Right hindlimb (tissue), 1 donor: Measurements from ENCODE around the gene CTU1.
"Not testable (repeated sequence)": the region's sequence is repeated elsewhere in the genome, so short reads cannot be mapped to it uniquely, and the experiment has no call there.

Experiments
- DNase-seq: peaks from one replicate; pipeline ENCODE4 v3.0.0-alpha.2; 2018

Gene CTU1

DNA sequence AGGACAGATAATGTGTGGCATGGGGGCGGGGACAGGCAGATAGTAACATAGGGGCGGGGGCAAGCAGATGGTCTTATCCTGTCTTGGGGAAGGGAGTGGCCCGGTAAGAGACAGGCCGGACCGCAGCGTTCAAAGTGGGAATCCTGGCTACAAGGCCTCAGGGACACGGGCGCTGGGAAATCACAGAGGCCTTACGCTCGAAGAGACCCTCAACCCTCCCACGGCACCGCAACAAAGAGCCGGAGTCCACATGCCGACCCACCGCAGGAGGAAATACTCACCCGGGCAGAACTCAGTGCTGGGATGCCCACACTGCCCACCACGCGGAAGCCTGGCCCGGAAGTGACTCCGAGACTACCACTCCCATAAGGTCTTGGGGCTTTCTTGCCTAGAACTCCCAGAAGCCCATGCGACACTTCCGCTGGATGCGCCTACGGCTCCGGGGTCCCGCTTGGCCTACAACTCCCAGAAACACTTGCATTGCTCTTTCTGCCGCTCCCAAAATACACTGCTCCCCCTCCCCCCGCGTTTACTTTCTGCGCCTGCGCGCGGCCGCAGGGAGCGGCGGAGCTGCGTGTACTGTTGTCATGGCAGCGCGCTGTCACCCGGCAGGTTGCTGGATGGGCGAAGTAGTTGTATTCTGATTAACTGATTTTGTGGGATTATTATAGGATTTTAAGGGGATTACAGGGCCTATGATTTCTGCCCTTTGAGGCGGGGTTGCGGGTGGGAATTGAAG, at the start of gene CTU1:
Gene CTU1, minus strand, starts transcription at position 344 of the 739 bp plus-strand sequence. CDS start 3,840 bp downstream, outside the sequence.
- peak; percentile 99 for DNase-seq

- DNase-seq: no peak
Measured at GRCh38 chr19:51157265-51157664, 49.1 kb upstream of the CTU1 start.

DNA sequence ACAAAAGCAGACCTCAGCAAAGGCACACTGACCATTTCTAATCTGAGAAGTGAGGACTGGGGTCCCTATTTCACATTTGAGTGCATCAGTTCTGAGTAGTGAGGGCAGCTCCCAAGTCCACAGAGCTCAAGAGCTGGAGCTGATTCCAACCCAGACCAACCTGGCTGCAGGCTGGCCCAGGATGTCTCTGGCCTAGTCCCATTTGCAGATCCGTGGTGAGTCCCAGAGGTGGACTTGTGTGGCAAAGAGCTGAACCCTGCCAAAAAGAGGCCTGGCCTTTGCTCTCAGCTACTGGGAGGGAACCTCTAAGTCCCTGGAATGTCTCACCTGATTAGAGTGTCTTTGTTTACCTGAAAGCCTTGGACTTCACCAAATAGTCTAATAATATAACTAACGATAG, 48.5 kb upstream of the CTU1 start:
- no peak for DNase-seq

DNA sequence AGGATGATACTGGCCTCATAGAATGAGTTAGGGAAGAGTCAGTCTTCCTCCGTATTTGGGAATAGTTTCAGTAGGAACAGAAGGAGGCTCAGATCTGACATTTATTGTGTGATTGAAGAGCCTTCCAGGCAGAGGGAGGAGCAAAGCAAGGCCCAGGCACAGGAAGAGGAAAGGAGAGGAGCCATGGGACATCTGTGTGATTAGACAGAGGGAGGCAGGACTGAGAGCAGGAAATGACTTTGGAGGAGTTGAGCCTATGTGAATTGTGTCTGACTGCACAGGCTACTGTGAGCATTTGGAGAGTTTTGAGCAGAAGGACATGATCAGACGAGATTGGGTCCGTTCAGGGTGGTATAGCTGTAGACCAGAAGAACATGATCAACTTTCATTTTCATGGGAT, 42.4 kb upstream of the CTU1 start:
- no peak for DNase-seq

DNA sequence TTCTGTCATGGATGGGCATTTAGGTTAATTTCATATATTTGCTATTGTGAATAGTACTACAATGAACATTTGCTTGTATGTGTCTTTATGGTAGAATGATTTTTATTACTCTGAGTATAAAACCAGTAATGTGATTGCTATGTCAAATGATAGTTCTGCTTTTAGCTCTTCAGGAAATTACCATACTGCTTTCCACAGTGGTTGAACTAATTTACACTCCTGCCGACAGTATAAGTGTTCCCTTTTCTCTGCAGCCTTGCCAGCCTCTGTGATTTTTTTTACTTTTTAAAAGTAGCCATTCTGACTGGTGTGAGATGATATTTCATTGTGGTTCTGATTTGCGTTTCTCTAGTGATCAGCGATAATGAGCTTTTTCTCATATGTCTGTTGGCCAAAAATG, 40.4 kb upstream of the CTU1 start:
- DNase-seq: no peak

DNA sequence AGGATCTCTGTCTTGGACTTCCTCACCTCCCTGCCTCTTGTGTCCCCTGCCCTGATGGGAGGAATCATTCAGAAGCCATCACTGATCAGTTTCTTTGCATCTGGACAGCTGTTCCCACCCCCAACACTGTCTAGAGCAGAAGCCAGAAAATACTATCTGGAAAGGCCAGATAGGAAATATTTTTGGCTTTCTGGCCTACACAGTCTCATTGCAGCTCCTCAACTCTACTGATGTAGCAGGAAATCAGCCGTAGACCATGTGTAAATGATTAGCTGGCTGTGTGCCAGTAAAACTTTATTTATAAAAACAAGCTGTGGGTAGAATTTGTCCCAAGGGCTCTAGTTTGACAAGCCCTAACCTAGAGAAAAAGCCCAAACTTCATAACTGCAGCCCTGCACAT, 39.5 kb upstream of the CTU1 start:
- DNase-seq: no peak

DNA sequence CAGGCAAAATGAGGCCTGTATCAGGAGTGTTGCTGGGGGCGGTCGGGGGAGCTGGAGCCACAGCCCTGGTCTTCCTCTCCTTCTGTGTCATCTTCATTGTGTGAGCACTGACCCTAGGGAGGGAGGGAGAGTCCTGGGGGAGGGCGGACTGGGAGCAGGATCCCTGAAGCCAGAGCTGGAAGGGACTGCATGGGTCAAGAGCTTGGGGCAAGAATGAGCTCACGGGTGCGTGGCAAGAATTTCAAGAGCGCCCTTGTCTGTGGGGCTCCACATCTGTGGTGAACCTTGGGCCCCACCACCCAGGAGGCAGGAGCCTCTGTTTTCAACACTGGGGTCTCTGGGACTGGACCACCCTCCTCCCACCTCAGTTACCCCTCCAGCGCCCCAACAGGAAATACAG, 38.5 kb upstream of the CTU1 start:
- DNase-seq: no peak

- no peak for DNase-seq
Measured at GRCh38 chr19:51145916-51146493, 37.8 kb upstream of the CTU1 start.

DNA sequence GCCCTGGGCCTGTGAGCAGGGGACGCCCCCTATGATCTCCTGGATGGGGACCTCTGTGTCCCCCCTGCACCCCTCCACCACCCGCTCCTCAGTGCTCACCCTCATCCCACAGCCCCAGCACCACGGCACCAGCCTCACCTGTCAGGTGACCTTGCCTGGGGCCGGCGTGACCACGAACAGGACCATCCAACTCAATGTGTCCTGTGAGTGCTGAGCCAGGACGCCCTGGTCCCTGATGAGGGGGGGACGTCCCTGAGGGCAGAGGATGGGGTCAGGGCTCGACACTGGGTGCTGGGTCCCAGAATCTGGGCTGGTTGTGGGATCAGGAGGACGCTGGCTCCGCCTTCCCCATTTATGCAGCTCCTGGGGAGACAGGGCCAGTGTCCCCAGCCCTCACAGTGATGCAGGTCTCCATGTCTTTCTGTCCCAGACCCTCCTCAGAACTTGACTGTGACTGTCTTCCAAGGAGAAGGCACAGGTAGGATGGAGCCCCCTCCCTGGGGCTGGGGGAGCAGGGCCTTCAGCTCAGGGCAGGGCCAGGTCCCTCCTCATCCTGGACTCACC, 36.4 kb upstream of the CTU1 start:
- DNase-seq: no peak

DNA sequence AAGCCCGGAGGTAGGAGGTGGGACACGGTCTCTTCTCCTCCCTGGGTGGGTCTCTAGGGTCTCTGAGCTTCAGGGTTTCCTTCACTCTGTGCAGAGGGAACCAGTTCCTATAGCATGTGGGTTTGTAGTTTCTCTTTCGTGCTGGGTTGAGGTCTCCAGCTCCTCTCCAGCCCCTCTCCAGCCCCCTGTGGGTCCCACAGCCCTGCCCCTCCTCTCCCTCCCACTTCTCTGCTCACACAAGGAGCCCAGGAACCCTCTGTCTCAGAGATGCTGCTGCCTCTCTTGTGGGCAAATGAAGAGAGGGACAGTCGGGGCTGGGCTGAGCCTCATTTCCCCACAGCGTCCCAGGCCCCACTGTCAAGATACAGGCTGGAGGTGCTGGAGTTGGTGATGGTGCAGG, 35.3 kb upstream of the CTU1 start:
- no peak for DNase-seq

DNA sequence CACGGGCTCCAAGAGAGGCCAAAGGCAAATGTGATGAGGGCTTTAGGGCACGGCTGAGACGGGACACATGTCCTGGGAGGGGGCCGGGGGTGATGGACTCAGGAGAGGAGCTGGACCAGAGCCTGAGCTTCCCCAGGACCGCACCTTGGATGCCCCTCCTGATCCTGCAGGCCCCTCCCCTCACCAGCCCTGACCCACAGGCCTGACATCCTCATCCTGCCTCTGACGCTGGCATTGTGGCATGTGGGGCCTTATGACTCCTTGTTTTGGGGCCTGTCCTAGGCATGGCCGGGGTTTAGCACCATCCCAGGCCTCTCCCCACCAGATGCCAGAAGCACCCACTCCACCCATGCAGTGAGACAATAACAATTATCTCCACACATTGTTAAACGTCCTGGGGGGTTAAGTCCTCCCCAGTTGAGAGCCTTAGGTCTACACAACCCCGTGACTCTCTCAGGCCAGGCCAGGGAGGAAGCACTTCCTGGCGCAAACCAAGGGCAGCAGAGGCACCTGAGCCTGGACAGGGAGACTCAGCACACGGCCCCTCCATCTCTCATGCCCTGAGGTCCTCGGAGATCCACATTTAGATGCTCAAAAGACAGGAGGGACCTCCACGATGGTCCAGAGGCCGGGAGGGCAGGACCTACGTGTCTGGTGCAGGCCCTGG, 34.7 kb upstream of the CTU1 start:
- DNase-seq: not testable (repeated sequence)

DNA sequence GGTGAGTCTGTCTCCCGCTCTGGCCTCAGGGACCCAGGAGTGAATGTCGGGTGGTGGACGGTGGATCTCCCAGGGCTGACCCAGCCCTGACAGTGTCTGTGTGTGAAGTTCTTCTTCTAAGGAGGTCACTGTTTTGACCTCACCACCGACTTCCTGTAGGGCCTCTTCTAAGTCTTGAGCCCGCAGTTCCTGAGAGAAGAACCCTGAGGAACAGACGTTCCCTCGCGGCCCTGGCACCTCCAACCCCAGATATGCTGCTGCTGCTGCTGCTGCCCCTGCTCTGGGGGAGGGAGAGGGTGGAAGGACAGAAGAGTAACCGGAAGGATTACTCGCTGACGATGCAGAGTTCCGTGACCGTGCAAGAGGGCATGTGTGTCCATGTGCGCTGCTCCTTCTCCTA, 33.9 kb upstream of the CTU1 start, which contains the start of gene SIGLEC7:
Gene SIGLEC7, plus strand, starts transcription at position 183 of the 400 bp plus-strand sequence. Its CDS starts 69 bp downstream, at position 252.
- DNase-seq: no peak

DNA sequence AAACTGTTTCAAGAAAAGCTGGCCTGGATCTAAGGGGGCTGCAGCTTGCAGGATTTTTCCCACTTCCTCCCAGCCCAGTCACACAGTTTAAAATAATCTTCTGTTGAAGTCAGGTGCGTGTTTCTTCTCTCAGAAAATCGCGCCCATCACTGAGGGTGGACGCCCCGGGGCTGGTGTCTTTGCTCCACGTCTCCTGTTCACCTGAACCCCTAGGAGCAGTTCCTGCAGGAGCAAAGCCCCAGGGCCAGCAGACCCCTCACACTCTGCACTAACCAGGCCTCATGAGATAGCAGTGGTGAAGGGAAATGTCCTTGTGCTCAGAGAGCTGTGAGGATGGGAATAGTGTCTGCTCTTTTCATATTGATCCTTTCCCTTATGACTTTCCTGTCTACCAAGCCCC, 33.0 kb upstream of the CTU1 start:
- DNase-seq: no peak

- no peak for DNase-seq
Measured at GRCh38 chr19:51140441-51140840, 32.2 kb upstream of the CTU1 start.

GRCh38 chr19:51139299-51140014, 31.2 kb upstream of the CTU1 start:
- no peak for DNase-seq

- DNase-seq: no peak
Measured at GRCh38 chr19:51138549-51138979, 30.4 kb upstream of the CTU1 start.

- no peak for DNase-seq
Measured at GRCh38 chr19:51137792-51138425, 29.7 kb upstream of the CTU1 start.

DNA sequence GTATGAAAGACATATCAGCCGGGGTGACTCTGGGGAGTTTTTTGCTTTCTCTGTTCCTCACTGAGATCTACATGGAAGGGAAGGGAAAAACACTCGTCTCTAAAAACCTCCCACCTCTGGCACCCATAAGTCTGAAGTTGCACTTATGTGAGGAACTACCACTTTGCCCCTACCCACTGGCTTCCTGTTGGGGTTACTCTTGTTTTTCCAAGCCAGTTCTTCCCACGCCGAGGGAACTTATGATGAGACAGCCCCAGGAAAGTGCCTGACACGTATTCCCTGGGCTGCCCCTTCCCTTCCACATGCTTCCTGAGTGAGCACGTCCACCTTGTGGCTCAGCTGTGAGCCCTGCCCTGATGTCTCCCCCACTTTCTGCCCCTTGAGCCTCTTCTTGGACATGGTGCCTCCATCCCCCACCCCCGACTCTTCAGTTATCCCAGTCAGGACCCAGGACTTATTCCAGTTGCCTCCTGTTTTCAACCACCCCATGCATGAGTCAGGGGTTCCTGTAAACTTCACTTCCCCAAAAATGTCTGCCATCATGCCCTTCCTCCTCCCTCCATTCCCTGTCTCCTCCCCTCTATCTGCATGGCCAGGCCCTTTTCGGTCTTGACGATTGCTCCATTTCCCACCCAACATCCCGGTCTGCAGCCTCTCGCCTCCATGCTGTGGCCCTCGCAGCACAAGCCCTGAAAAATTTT, 28.8 kb upstream of the CTU1 start:
- no peak for DNase-seq

DNA sequence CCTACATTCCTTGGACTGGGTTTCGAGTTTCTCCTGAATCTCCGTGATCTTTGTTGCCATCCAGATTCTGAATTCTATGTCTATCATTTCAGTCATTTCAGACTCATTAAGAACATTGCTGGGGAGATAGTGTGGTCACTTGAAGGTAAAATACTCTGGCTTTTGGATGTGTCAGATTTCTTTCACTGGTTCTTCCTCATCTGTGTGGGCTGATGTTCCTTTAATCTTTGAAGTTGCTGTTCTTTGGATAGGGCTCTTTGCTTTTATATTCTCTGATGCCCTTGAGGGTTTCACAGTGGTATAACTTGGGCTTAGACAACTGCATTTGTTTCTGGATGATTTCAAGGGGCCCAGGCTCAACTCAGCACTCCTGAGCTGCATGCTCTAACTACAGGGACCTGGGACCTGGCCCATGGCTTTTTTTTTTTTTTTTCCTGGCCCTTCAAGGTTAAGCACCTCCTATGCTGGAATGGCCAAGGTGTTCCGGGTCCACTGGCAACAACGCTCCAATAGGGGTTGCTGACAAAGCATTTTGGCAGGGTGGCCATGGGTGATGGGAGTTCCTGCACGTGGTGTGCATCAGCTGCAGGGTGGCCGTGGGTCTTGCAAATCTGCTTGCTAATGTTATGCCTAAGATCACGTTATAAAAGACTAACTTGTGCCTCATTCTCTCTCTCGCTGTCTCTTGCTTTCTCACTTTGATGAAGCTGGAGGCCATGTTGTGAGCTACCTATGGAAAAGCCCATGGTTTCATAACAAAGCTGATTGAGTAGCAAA, 28.0 kb upstream of the CTU1 start:
- DNase-seq: no peak

GRCh38 chr19:51135004-51135403, 26.8 kb upstream of the CTU1 start:
- no peak for DNase-seq
